ENCODE data around the gene FTO. TPM values are rescaled to one million over a fixed set of nuclear protein-coding genes. Genes with fewer than 3 reads are reported as not detected.

The FTO gene
- total RNA-seq, 2 donors from 2014 or later: 72.7 to 73.6 TPM

GRCh38 chr16:54056921-54057320 is 353.0 kb downstream of the FTO start:
- Histone ChIP-seq H3K4me1 (replicated peaks) (no peaks in the 10 kb centered on the region), H3K27ac (no peak overlapping the region), H3K4me3 (no peak overlapping the region), H3K27me3 (replicated peaks; ENCODE audit: insufficient read depth) (no peaks in the 10 kb centered on the region), H3K9me3 (no peaks in the 10 kb centered on the region), H3K36me3 (no peaks in the 10 kb centered on the region)
- WGBS: 92% methylated on average over 3 of the region's 3 CpGs
- no peak for TF ChIP-seq POLR2AphosphoS5 (IDR thresholded peaks at IDR 0.05)
- TF ChIP-seq CTCF (IDR thresholded peaks at IDR 0.05): no peak
- TF ChIP-seq POLR2A (IDR thresholded peaks at IDR 0.05): no peak
- intact Hi-C loops (cut with DNase I): no loop called here
- no peak for DNase-seq (ENCODE audit: low spot score)

- Histone ChIP-seq H3K27me3 (replicated peaks; ENCODE audit: insufficient read depth) (no peaks in the 10 kb centered on the region), H3K4me1 (replicated peaks) (no peaks in the 10 kb centered on the region), H3K27ac (no peak overlapping the region), H3K4me3 (no peak overlapping the region), H3K36me3 (no peaks in the 10 kb centered on the region), H3K9me3 (no peaks in the 10 kb centered on the region)
- 86% methylated on average over 6 of the region's 6 CpGs for WGBS
- DNase-seq (ENCODE audit: low spot score): no peak
- intact Hi-C loops (cut with DNase I): no loop called here
- TF ChIP-seq CTCF (IDR thresholded peaks at IDR 0.05): no peak
- no peak for TF ChIP-seq POLR2AphosphoS5 (IDR thresholded peaks at IDR 0.05)
- TF ChIP-seq POLR2A (IDR thresholded peaks at IDR 0.05): no peak
Measured at GRCh38 chr16:54059319-54059718, 355.4 kb downstream of the FTO start.

GRCh38 chr16:54060599-54061421 is 356.9 kb downstream of the FTO start:
- intact Hi-C loops (cut with DNase I): no loop called here
- no peak overlapping the region for H3K27ac ChIP-seq
- no peaks in the 10 kb centered on the region for H3K36me3 ChIP-seq
- H3K4me3 ChIP-seq: no peak overlapping the region
- 91% methylated on average over 10 of the region's 10 CpGs for WGBS
- no peak for DNase-seq (ENCODE audit: low spot score)
- TF ChIP-seq POLR2A (IDR thresholded peaks at IDR 0.05) (no peak), CTCF (IDR thresholded peaks at IDR 0.05) (no peak), POLR2AphosphoS5 (IDR thresholded peaks at IDR 0.05) (no peak)
- H3K4me1 ChIP-seq (replicated peaks): no peaks in the 10 kb centered on the region
- H3K9me3 ChIP-seq: no peaks in the 10 kb centered on the region
- no peaks in the 10 kb centered on the region for H3K27me3 ChIP-seq (replicated peaks; ENCODE audit: insufficient read depth)

GRCh38 chr16:54061454-54061853 is 357.5 kb downstream of the FTO start:
- Histone ChIP-seq H3K36me3 (no peaks in the 10 kb centered on the region), H3K27me3 (replicated peaks; ENCODE audit: insufficient read depth) (no peaks in the 10 kb centered on the region), H3K4me1 (replicated peaks) (no peaks in the 10 kb centered on the region), H3K27ac (no peak overlapping the region), H3K9me3 (no peaks in the 10 kb centered on the region), H3K4me3 (no peak overlapping the region)
- TF ChIP-seq POLR2A (IDR thresholded peaks at IDR 0.05): no peak
- no peak for TF ChIP-seq CTCF (IDR thresholded peaks at IDR 0.05)
- no peak for TF ChIP-seq POLR2AphosphoS5 (IDR thresholded peaks at IDR 0.05)
- no peak for DNase-seq (ENCODE audit: low spot score)
- WGBS: 97% methylated on average over 6 of the region's 6 CpGs
- intact Hi-C loops (cut with DNase I): no loop called here

Data from prostate gland (tissue), 2 donors.